Activated naive CD4-positive, alpha-beta T cell (primary cell): ENCODE results near the gene XYLB.

Experiments used
- DNase-seq, 4 experiments: peaks; one replicate each; lab custom pipeline; 2025; lab: John Stamatoyannopoulos, UW

XYLB gene

GRCh38 chr3:38323060-38323459, 23.5 kb upstream of the XYLB start:
- DNase-seq = no peak

GRCh38 chr3:38325256-38325655, 21.3 kb upstream of the XYLB start:
- DNase-seq = no peak

GRCh38 chr3:38327335-38328009, 19.1 kb upstream of the XYLB start:
- no peak for DNase-seq

- no peak for DNase-seq
Measured at GRCh38 chr3:38331257-38332022, 15.1 kb upstream of the XYLB start.

DNA sequence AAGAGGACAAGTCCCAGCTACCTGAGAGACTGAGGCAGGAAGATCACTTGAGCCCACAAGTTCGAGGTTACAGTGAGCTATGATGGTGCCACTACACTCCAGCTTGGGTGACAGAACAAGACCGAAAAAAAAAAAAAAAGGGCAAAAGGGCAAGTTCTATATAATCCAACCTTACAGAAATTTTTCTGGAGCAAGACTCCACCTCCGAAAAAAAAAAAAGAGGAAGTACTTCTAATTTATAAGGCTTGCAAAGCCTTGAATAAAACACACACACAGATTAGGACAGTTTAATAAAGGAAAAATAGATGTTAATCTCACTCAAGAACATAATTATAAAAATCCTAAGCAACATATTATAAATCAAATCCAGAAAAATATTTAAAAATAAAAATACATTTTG, 14.4 kb upstream of the XYLB start:
- no peak for DNase-seq

DNA sequence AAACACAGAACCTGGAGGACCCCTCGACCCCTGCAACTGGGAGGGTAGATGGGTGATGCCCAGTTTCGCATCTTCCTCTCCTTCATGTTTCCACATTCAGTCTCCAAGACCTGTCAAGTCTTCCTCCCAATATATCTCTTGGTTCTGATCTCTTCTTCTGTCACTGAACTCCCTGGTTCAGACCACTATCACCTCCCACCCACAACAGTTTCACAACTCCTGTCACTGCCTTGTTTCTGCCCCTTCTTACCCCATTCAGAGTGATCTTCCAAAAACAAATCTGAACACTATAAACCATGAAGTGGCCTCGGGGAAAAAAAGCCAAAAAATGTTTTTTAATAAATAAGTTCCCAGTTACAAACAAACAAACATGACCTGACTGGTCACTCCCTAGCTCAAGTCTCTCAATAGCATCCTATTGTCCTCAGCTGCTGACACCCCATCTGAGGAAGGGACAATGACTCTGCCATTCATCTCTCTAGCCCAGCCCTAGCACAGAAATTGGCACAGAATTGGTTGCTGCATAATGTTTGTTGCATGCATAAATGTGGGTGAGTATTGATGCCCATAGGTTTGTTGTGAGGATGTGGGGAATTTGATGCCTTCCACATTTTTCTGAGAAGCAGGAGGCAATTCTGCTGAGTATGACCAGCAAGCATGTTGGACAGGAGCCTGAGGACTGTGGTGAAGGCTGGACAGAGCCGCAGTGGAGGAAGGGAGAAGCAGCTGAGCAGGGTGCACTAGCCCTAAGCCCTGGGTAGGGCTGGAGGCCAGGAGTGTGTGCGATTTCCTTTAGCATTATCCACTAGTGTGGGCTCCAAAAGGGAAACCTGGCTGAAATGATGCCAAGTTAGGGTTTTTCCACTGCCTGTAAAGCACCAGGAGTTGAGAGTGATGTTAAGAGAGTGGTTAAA, 12.2 kb upstream of the XYLB start:
- no peak for DNase-seq

DNA sequence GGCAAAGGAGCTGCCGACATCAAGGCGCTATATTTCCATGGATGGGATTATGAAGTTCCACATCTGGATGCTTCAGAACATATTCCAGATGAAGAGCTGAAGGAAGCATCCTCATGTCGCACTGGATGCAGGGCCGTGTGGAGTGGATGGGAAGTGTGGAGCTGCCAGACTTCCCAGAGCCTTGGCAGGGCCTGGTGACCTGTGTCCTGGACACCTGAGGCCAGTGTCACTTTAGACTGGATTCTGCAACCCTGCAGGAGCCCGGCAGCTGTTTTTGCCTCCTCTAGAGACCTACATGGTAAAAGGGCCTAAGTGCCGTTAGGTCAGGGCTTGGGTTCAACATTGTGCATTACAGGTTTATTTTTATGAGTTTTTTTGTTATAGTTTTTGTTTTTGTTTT, 11.3 kb upstream of the XYLB start:
- no peak for DNase-seq

- no peak for DNase-seq
Measured at GRCh38 chr3:38337703-38338102, 8.9 kb upstream of the XYLB start.

DNA sequence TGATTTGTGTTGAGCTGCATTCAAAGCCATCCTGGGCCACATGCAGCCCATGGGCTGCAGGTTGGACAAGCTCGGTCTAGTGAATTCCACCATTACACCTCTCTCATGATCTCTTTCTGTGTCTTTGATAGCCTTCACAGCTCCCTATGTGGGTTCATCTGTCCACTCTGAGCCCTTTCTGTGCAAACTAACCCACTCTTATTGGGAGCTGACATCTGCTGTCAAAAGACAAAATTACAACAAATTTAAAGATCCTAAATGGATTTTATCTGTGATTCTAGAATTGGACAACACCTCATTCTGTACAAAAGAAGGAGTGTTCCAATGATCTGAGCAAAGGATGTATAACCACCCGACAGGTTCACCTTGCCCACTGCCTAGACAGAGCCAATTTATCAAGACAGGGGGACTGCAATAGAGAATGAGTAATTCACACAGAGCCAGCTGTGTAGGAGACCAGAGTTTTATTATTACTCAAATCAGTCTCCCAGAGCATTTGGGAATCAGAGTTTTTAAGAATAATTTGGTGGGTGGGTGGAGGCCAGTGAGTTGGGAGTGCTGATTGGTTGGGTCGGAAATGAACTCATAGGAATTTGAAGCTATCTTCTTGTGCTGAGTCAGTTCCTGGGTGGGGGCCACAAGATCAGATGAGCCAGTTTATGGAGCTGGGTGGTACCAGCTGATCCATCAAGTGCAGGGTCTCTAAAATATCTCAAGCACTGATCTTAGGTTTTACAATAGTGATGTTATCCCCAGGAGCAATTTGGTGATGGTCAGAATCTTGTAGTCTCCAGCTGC, 2.6 kb upstream of the XYLB start:
- no peak for DNase-seq

DNA sequence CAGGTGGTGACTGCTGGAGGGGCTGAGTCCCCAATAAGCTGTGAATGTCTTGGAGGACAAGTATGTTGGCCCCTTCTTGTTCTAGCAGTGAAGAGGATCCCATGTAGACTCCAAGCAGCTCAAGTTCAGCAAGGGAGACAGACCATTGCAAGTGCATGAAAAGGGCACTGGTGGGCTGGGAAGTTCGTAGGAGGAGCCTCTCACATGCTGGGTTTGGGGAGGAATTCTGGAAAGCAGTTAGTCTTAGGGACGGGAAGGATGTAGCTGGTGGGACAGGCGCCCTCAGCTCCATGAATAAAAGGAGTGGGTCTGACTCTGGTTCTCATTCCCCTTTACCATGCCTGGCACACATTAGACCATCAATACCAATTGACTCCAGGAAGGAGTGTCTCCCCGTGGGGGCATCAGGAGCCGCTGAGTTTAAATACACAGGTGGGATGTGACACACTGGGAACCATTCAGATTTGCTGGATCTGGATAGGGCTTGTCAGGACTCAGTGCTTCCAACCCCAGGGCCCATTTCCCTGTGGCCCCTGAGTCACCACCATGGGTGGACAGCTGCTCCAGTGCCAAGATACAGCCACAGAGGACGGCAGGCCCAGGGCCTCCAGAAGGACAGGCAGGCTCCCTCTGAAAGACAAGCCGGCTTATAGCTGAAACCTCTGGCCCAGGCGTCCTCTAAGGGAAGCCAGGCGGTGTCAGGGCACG, 552 bp upstream of the XYLB start:
- no peak for DNase-seq

- no peak for DNase-seq
Measured at GRCh38 chr3:38347421-38348200, 1.0 kb downstream of the XYLB start.

GRCh38 chr3:38348903-38349302, 2.3 kb downstream of the XYLB start:
- no peak for DNase-seq

DNA sequence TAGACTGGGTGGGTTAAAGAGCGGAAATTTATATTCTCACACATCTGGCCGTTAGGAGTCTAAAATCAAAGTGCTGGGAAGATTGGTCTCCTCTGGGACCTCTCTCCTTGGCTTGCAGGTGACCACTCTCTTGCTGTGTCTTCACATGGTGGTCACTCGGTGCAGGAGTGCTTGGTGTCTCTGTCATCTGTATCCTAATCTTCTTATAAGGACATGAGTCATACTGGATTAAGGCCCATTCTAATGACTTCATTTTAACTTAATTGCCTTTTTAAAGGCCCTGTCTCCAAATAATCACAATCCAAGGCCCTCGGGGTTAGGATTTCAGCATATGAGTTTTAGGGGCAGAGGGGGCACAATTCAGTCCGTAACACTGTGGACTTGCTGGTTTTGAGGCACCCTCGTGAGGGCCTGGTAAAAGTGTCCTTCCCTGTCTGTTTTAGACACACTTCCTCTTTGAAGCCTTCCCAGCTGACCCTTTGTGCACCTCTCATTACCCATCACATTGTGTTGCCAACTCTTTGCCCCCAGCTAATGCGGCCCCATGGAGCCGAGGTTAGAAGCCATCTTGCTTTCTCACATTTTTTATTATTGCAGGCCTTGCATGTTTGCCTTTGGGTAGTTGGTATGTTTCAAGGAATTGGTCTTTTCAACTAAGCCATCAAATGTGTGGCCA, 3.2 kb downstream of the XYLB start:
- no peak for DNase-seq

GRCh38 chr3:38353151-38353550, 6.6 kb downstream of the XYLB start:
- DNase-seq = no peak

- DNase-seq = no peak
Measured at GRCh38 chr3:38354588-38355330, 8.2 kb downstream of the XYLB start.

DNA sequence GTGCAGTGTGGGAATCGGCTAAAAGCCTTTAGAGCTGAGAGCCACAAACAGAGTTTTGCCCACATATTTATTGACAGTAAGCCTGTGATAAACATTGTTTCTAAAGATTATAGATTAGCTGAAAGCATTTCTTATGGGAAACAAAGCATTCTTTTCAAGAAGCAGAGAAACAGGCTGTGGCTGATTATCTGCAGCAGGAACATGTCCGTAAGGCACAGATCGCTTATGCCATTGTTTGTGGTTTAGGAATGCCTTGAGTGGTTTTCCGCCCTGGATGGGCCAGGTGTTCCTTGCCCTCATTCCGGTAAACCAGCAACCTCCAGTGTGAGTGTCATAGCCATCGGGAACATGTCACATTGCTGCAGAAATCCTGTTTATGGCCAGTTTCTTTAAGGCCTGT, 12.5 kb downstream of the XYLB start:
- DNase-seq = no peak

GRCh38 chr3:38360345-38360744, 13.8 kb downstream of the XYLB start:
- no peak for DNase-seq

- DNase-seq = no peak
Measured at GRCh38 chr3:38361496-38361895, 14.9 kb downstream of the XYLB start.

GRCh38 chr3:38362825-38363224, 16.2 kb downstream of the XYLB start:
- DNase-seq = no peak
